ENCODE measurements around the gene PRKCB. TPM values are rescaled to one million over a fixed set of nuclear protein-coding genes. Genes with fewer than 3 reads are reported as not detected.

The PRKCB gene
- polyA plus RNA-seq, 1 donor (not counting 4 experiments of a cell fraction or from before 2014, with no cell fraction given): 0.18 TPM

DNA sequence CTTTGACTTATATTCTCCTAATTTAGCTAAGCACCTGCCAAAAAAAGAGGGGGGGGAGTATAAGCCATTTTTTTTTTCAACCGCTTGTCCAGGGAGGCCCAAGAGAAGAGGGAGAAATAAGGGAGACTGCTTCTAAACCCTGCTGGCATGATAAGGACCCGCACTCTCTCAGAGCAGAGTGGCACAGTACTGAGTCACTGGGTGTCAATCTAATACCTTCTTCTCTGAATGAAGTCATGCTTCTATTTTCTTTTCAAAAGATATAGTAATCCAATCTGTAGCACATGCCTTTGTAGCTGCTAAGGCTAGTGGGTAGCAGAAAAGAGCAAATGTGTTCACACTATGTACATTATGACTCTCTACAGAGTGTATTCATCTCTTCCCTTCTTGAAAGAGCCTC, 385.4 kb downstream of the PRKCB start:
- H2AFZ ChIP-seq (ENCODE audit: control insufficient read depth, low read length): no peak overlapping the region
- dilution Hi-C loops (cut with MboI; ENCODE audit: extremely low pct_ligation_motif_present, low sequenced_read_pairs): no loop called here

DNA sequence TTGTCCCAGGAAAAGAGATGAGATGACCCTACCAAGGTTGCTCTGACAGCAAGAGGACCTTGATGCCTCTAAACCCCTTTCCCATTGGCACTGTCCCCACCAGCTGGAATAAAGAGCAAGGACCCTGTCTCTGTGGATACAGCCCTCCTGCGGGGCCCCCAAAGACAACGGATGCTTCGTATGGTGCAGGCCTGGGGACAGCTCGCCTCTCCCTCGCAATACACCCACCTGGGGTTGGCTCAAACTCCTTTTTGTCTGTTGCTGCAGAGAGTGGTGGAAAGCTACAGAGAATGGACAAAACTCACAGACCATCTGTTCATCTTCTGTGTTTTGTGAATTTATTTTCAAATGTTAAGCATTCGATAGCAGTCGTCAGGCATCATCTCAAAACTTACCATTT, 392.7 kb downstream of the PRKCB start:
- no peaks in the 10 kb centered on the region for H3K9me1 ChIP-seq (ENCODE audit: control insufficient read depth, extremely low read depth, insufficient read depth, low read length)
- H3K9ac ChIP-seq (ENCODE audit: control insufficient read depth, extremely low read depth, insufficient read depth, low read length): no peak overlapping the region
- H3K4me1 ChIP-seq (ENCODE audit: control insufficient read depth, extremely low read depth, insufficient read depth, low read length): no peaks in the 10 kb centered on the region
- DNase-seq (ENCODE audit: low read depth, low spot score): no peak
- H4K20me1 ChIP-seq (ENCODE audit: control insufficient read depth, extremely low read depth, insufficient read depth, low read length): no peaks in the 10 kb centered on the region
- no peaks in the 10 kb centered on the region for H3K27me3 ChIP-seq (ENCODE audit: control insufficient read depth, extremely low read depth, insufficient read depth, low read length)
- no peaks in the 10 kb centered on the region for H3K9me3 ChIP-seq (ENCODE audit: control insufficient read depth, low read depth, low read length)
- H3K79me2 ChIP-seq (ENCODE audit: control insufficient read depth, insufficient read depth, low read length): no peaks in the 10 kb centered on the region
- no peak overlapping the region for H2AFZ ChIP-seq (ENCODE audit: control insufficient read depth, low read length)
- H3K27ac ChIP-seq (ENCODE audit: control insufficient read depth, insufficient read depth, low read length): no peak overlapping the region
- TF ChIP-seq EZH2 (IDR thresholded peaks at IDR 0.05; ENCODE audit: low read length): no peak
- TF ChIP-seq, protein P1, sequence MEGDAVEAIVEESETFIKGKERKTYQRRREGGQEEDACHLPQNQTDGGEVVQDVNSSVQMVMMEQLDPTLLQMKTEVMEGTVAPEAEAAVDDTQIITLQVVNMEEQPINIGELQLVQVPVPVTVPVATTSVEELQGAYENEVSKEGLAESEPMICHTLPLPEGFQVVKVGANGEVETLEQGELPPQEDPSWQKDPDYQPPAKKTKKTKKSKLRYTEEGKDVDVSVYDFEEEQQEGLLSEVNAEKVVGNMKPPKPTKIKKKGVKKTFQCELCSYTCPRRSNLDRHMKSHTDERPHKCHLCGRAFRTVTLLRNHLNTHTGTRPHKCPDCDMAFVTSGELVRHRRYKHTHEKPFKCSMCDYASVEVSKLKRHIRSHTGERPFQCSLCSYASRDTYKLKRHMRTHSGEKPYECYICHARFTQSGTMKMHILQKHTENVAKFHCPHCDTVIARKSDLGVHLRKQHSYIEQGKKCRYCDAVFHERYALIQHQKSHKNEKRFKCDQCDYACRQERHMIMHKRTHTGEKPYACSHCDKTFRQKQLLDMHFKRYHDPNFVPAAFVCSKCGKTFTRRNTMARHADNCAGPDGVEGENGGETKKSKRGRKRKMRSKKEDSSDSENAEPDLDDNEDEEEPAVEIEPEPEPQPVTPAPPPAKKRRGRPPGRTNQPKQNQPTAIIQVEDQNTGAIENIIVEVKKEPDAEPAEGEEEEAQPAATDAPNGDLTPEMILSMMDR (optimal IDR thresholded peaks at IDR 0.05 in 1 of 3, IDR thresholded peaks at IDR 0.05 in 1 of 3, conservative IDR thresholded peaks at IDR 0.05 in 1 of 3; ENCODE audit: extremely low read depth in 1 of 3, insufficient read depth in 2 of 3, low read length in 3 of 3): no peak
- dilution Hi-C loops (cut with MboI; ENCODE audit: extremely low pct_ligation_motif_present, low sequenced_read_pairs): no loop called here
- FAIRE-seq: no peak
- no peak overlapping the region for H3K4me2 ChIP-seq (ENCODE audit: control insufficient read depth, extremely low read depth, insufficient read depth, low read depth, low read length)
- no peaks in the 10 kb centered on the region for H3K36me3 ChIP-seq (ENCODE audit: control insufficient read depth in 2 of 2, extremely low read depth in 1 of 2, insufficient read depth in 2 of 2, low read length in 2 of 2)
- H3K4me3 ChIP-seq (ENCODE audit: control insufficient read depth in 2 of 3, extremely low read depth in 1 of 3, insufficient read depth in 2 of 3, low read depth in 1 of 3, low read length in 3 of 3): no peak overlapping the region

More for the DNA sequence above, 385.4 kb downstream of the PRKCB start:
- DNase-seq (ENCODE audit: low read depth, low spot score) (no peak), FAIRE-seq (no peak)
- Histone ChIP-seq H3K9me1 (ENCODE audit: control insufficient read depth, extremely low read depth, insufficient read depth, low read length) (no peaks in the 10 kb centered on the region), H3K27ac (ENCODE audit: control insufficient read depth, insufficient read depth, low read length) (no peak overlapping the region), H3K79me2 (ENCODE audit: control insufficient read depth, insufficient read depth, low read length) (no peaks in the 10 kb centered on the region), H3K27me3 (ENCODE audit: control insufficient read depth, extremely low read depth, insufficient read depth, low read length) (no peaks in the 10 kb centered on the region), H3K9me3 (ENCODE audit: control insufficient read depth, low read depth, low read length) (no peaks in the 10 kb centered on the region), H3K9ac (ENCODE audit: control insufficient read depth, extremely low read depth, insufficient read depth, low read length) (no peak overlapping the region), H3K4me3 (ENCODE audit: control insufficient read depth in 2 of 3, extremely low read depth in 1 of 3, insufficient read depth in 2 of 3, low read depth in 1 of 3, low read length in 3 of 3) (no peak overlapping the region), H3K4me1 (ENCODE audit: control insufficient read depth, extremely low read depth, insufficient read depth, low read length) (no peaks in the 10 kb centered on the region), H3K36me3 (ENCODE audit: control insufficient read depth in 2 of 2, extremely low read depth in 1 of 2, insufficient read depth in 2 of 2, low read length in 2 of 2) (no peaks in the 10 kb centered on the region), H4K20me1 (ENCODE audit: control insufficient read depth, extremely low read depth, insufficient read depth, low read length) (no peaks in the 10 kb centered on the region), H3K4me2 (ENCODE audit: control insufficient read depth, extremely low read depth, insufficient read depth, low read depth, low read length) (no peak overlapping the region)
- TF ChIP-seq EZH2 (IDR thresholded peaks at IDR 0.05; ENCODE audit: low read length): no peak
- TF ChIP-seq, protein P1 (optimal IDR thresholded peaks at IDR 0.05 in 1 of 3, IDR thresholded peaks at IDR 0.05 in 1 of 3, conservative IDR thresholded peaks at IDR 0.05 in 1 of 3; ENCODE audit: extremely low read depth in 1 of 3, insufficient read depth in 2 of 3, low read length in 3 of 3): no peak

Measured in keratinocyte (primary cell).